Smooth muscle cell (in vitro differentiated cells): ENCODE measurements around the gene ZMYND10. TPM values are rescaled to one million over a fixed set of nuclear protein-coding genes. Genes with fewer than 3 reads are reported as not detected.

Experiments
- DNase-seq: peaks from one replicate; lab custom pipeline; 2025; ENCODE audit not compliant: unreplicated experiment; lab: John Stamatoyannopoulos, UW
- H2AFZ ChIP-seq: fragments of 200-600 bp; sonication (generic); 2 replicates; pipeline ENCODE4 v1.6.0; 2016; ENCODE audit warnings: antibody characterized with exemption, low read depth, mild to moderate bottlenecking
- H3F3A ChIP-seq: fragments of 200-600 bp; sonication (generic); 2 replicates; pipeline ENCODE4 v1.6.0; 2017; ENCODE audit warnings: antibody characterized with exemption, low read depth
- H3K27ac ChIP-seq: fragments of 200-600 bp; sonication (generic); 2 replicates; pipeline ENCODE4 v1.5.1; 2016; ENCODE audit warnings: low read depth, mild to moderate bottlenecking
- H3K27me3 ChIP-seq: fragments of 200-600 bp; sonication (generic); 2 replicates; pipeline ENCODE4 v1.6.1; 2016; ENCODE audit warnings: low read depth, mild to moderate bottlenecking
- H3K36me3 ChIP-seq: fragments of 200-600 bp; sonication (generic); 2 replicates; pipeline ENCODE4 v1.5.1; 2016; ENCODE audit warnings: low read depth
- H3K4me1 ChIP-seq: fragments of 200-600 bp; sonication (generic); 2 replicates; pipeline ENCODE4 v1.5.1; 2016; ENCODE audit warnings: low read depth
- H3K4me2 ChIP-seq: fragments of 200-600 bp; sonication (generic); 2 replicates; pipeline ENCODE4 v1.6.0; 2016; ENCODE audit warnings: mild to moderate bottlenecking
- H3K4me3 ChIP-seq: fragments of 200-600 bp; sonication (generic); 2 replicates; pipeline ENCODE4 v1.5.1; 2016; ENCODE audit warnings: mild to moderate bottlenecking
- H3K79me2 ChIP-seq: fragments of 200-600 bp; sonication (generic); 2 replicates; pipeline ENCODE4 v1.6.0; 2016; ENCODE audit warnings: low read depth, mild to moderate bottlenecking
- H3K9ac ChIP-seq: fragments of 200-600 bp; sonication (generic); 2 replicates; pipeline ENCODE4 v1.6.0; 2016; ENCODE audit warnings: low read depth
- H3K9me3 ChIP-seq: fragments of 200-600 bp; sonication (generic); replicated peaks from 2 replicates; pipeline ENCODE4 v1.5.1; 2016; ENCODE audit warnings: low read depth
- H4K20me1 ChIP-seq: fragments of 200-600 bp; sonication (generic); 2 replicates; pipeline ENCODE4 v1.6.0; 2016; ENCODE audit warnings: low read depth
- CTCF ChIP-seq: fragments of 200-600 bp; sonication (generic); IDR thresholded peaks from 2 replicates; pipeline ENCODE4 v1.5.1; 2017; ENCODE audit warnings: borderline replicate concordance, mild to moderate bottlenecking, antibody characterized with exemption; ENCODE audit not compliant: insufficient read depth, poor library complexity, severe bottlenecking
- WGBS: methylation state at CpG from one replicate; pipeline ENCODE4 v1.1.7; 2016; ENCODE audit warnings: low lambda C conversion rate; 5-methylcytosine and 5-hydroxymethylcytosine counted together
- polyA plus RNA-seq: library from polyadenylated mRNA; unstranded; fragments of >200 nt; fragmentation: Nextera tagmentation; extraction: Ambion mirVana; gene quantifications from 2 replicates; pipeline ENCODE4 v1.2.1, GENCODE V29; 2016
- total RNA-seq: library from RNA; depleted of rRNA; stranded (reverse); fragments of >200 nt; gene quantifications from 2 replicates; pipeline ENCODE4 v1.2.3, GENCODE V29; 2014

Gene ZMYND10
- total and polyA plus RNA-seq, 2 experiments from 2014 or later: 0.27 to 1.7 TPM

DNA sequence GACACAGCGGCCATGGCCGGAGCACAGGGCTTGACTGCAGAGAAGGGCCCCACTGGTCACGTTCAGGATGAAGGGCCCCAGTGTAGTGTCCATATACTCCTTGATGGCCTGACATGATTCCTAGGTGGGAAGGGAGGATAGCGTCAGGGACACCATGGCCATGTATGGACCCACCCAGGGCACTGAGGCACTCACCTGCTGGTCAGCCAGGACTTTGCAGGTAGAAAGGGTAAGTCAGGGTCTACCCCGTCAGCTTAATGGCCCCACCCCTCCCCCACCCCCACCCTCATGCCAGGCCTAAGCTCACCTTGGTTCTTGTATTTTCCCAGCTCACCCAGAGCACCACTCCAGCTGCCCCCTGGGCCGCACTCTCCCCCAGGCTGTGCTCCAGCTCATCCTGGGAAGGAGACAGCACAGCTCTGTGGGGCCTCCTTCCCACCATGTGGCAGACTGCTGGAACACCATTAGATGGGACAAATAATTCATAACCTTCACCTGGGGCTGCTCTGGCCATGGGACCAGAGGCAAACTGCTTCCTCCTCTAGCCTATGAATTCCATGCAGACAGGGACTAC lies 44.8 kb downstream of the ZMYND10 start:
- Histone ChIP-seq H2AFZ (no peak overlapping the region), H3K4me3 (no peak overlapping the region), H3K27me3 (no peaks in the 10 kb centered on the region), H3F3A (peaks cover 4% of the 10 kb centered on the region), H3K4me2 (peak overlapping the region; percentile 94), H3K36me3 (no peaks in the 10 kb centered on the region), H4K20me1 (no peaks in the 10 kb centered on the region), H3K79me2 (no peaks in the 10 kb centered on the region), H3K9ac (no peak overlapping the region), H3K27ac (no peak overlapping the region), H3K4me1 (peaks cover 13% of the 10 kb centered on the region), H3K9me3 (no peaks in the 10 kb centered on the region)
- no peak for TF ChIP-seq CTCF
- no peak for DNase-seq
- whole genome bisulfite sequencing: 97% methylated on average over 6 of the region's 6 CpGs

GRCh38 chr3:50299929-50300680 lies 45.4 kb downstream of the ZMYND10 start:
- 68% methylated on average over 12 of the region's 12 CpGs for WGBS
- H3K36me3 ChIP-seq: no peaks in the 10 kb centered on the region
- H3K4me1 ChIP-seq: peaks cover 13% of the 10 kb centered on the region
- H4K20me1 ChIP-seq: no peaks in the 10 kb centered on the region
- no peaks in the 10 kb centered on the region for H3K27me3 ChIP-seq
- H3K79me2 ChIP-seq: no peaks in the 10 kb centered on the region
- peak overlapping the region; percentile 75 for H2AFZ ChIP-seq
- peak overlapping the region; percentile 94 for H3K4me2 ChIP-seq
- no peak for DNase-seq
- no peaks in the 10 kb centered on the region for H3K9me3 ChIP-seq
- H3F3A ChIP-seq: peaks cover 4% of the 10 kb centered on the region
- peak overlapping the region; percentile 58 for H3K4me3 ChIP-seq
- H3K9ac ChIP-seq: peak overlapping the region; percentile 84
- no peak for TF ChIP-seq CTCF
- H3K27ac ChIP-seq: peak overlapping the region; percentile 85

GRCh38 chr3:50299638-50299928 lies 45.9 kb downstream of the ZMYND10 start:
- H3K9ac ChIP-seq: peak overlapping the region; percentile 84
- 4% methylated on average over 12 of the region's 12 CpGs for WGBS
- peak overlapping the region; percentile 94 for H3K4me2 ChIP-seq
- DNase-seq: no peak
- H3K27me3 ChIP-seq: no peaks in the 10 kb centered on the region
- no peaks in the 10 kb centered on the region for H3K36me3 ChIP-seq
- H2AFZ ChIP-seq: peak overlapping the region; percentile 75
- H4K20me1 ChIP-seq: no peaks in the 10 kb centered on the region
- H3K4me3 ChIP-seq: peak overlapping the region; percentile 58
- no peak for TF ChIP-seq CTCF
- peak overlapping the region; percentile 85 for H3K27ac ChIP-seq
- no peaks in the 10 kb centered on the region for H3K9me3 ChIP-seq
- peaks cover 4% of the 10 kb centered on the region for H3F3A ChIP-seq
- no peaks in the 10 kb centered on the region for H3K79me2 ChIP-seq
- peaks cover 13% of the 10 kb centered on the region for H3K4me1 ChIP-seq
